Measurements from ENCODE around the gene JUP. TPM values are rescaled to one million over a fixed set of nuclear protein-coding genes. Genes with fewer than 3 reads are reported as not detected.

The JUP gene
- total and polyA plus RNA-seq, 10 donors, result 13.7 to 73.1 (median 33.5) TPM

- no peak for DNase-seq
- Histone ChIP-seq H3K27ac (peak overlapping the region; percentile 4 to 83 (median 46)), H3K9me3 (no peaks in the 10 kb centered on the region), H3K4me1 (peaks cover 11 to 84% (median 44%) of the 10 kb centered on the region in 6 donors), H3K4me3 (no peak overlapping the region), H3K36me3 (peaks cover 0 to 11% (median 1%) of the 10 kb centered on the region in 6 donors), H3K27me3 (replicated peaks in 1 of 7) (no peaks in the 10 kb centered on the region)
- intact Hi-C loops (cut with DNase I; ENCODE audit: low total_unique reads), result no loop called here
- TF ChIP-seq CTCF (IDR thresholded peaks at IDR 0.05 in 8 of 11, conservative IDR thresholded peaks at IDR 0.05 in 3 of 11) (no peak), POLR2A (IDR thresholded peaks at IDR 0.05) (no peak), POLR2AphosphoS5 (IDR thresholded peaks at IDR 0.05) (no peak)
- WGBS, 5 donors, result 70 to 88% (median 73%) methylated on average over 10 to 12 of the region's 12 CpGs
Measured at GRCh38 chr17:41775394-41776226, 10.9 kb downstream of the JUP start.

DNA sequence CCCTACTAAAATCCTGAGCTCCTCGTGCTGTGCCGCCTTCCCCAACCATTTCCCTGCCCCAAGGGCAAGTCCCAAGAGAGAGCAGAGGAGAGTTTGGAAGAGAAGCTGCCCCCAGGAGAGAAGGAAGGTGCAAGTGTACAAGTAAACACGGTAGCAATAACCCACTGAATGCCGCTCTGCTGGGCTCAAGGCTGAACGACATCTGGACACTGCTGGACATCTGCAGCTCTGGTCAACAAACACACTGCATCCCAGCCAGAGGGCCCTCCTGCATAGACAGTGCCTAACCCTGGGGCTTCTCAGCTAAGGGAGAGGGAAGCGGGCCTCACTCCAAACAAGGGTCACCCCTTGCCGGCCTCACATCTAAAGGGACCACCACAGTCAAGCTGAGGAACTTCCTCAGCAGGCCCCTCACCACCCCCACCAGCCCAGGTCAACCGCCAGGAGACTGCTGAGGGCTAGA, 12.7 kb downstream of the JUP start:
- H3K36me3 ChIP-seq, result peaks cover 0 to 29% (median 5%) of the 10 kb centered on the region in 6 donors
- DNase-seq, result no peak
- no peak for TF ChIP-seq CTCF (IDR thresholded peaks at IDR 0.05 in 8 of 11, conservative IDR thresholded peaks at IDR 0.05 in 3 of 11)
- no peak for TF ChIP-seq POLR2A (IDR thresholded peaks at IDR 0.05)
- TF ChIP-seq POLR2AphosphoS5 (IDR thresholded peaks at IDR 0.05), result no peak
- H3K9me3 ChIP-seq, result no peaks in the 10 kb centered on the region
- peaks cover 11 to 66% (median 35%) of the 10 kb centered on the region in 6 donors for H3K4me1 ChIP-seq
- intact Hi-C loops (cut with DNase I; ENCODE audit: low total_unique reads), result no loop called here
- H3K4me3 ChIP-seq, result no peak overlapping the region
- H3K27me3 ChIP-seq (replicated peaks in 1 of 7), result no peaks in the 10 kb centered on the region
- WGBS, 5 donors, result 66 to 72% (median 69%) methylated on average over 8 of the region's 8 CpGs
- peak overlapping the region in 2 of 8 donors; percentile 15 to 78 for H3K27ac ChIP-seq

GRCh38 chr17:41773190-41773588, 13.3 kb downstream of the JUP start:
- Histone ChIP-seq H3K27me3 (replicated peaks in 1 of 7) (no peaks in the 10 kb centered on the region), H3K4me1 (peaks cover 11 to 60% (median 31%) of the 10 kb centered on the region in 6 donors), H3K9me3 (no peaks in the 10 kb centered on the region), H3K27ac (peak overlapping the region in 2 of 8 donors; percentile 15 to 78), H3K36me3 (peaks cover 0 to 35% (median 7%) of the 10 kb centered on the region in 6 donors), H3K4me3 (no peak overlapping the region)
- intact Hi-C loops (cut with DNase I; ENCODE audit: low total_unique reads), result no loop called here
- no peak for DNase-seq
- WGBS, 5 donors, result 37 to 71% (median 61%) methylated on average over 2 to 12 of the region's 12 CpGs
- TF ChIP-seq CTCF (IDR thresholded peaks at IDR 0.05 in 8 of 11, conservative IDR thresholded peaks at IDR 0.05 in 3 of 11) (no peak), POLR2AphosphoS5 (IDR thresholded peaks at IDR 0.05) (no peak), POLR2A (IDR thresholded peaks at IDR 0.05) (no peak)

DNA sequence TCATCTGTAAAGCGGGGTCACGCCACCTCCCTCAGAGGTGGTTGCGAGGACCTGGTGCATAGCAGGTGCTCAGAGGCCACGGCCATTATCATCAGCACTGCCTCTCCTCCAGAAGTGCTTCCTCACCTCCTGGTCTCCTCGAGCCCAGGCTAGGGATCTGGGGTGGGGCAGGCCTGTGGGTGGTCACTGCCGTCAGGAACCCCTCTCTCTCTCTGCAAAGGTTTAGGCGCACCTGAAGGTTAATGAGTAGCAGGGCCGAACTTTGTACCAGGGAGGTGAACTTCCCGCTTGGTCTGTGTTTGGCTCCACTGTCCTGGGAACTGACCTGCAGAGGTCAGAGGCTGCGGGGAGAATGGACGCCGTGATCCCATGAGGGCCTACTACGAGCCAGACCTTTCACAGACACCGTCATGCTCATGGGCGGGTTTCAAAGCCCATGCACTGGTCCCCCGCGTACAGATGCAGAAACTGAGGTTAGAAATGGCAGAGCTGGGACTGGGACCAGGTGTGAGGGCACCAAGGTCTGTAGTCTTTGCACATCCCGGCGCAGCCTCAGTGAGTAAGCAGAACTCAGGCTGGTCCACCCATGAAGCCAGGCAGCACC, 13.8 kb downstream of the JUP start:
- Histone ChIP-seq H3K27ac (peak overlapping the region in 1 of 8 donors; percentile 78), H3K36me3 (peaks cover 0 to 40% (median 11%) of the 10 kb centered on the region in 6 donors), H3K27me3 (replicated peaks in 1 of 7) (no peaks in the 10 kb centered on the region), H3K9me3 (no peaks in the 10 kb centered on the region), H3K4me3 (no peak overlapping the region), H3K4me1 (peaks cover 11 to 55% (median 28%) of the 10 kb centered on the region in 6 donors)
- TF ChIP-seq POLR2AphosphoS5 (IDR thresholded peaks at IDR 0.05), result no peak
- TF ChIP-seq POLR2A (IDR thresholded peaks at IDR 0.05), result no peak
- TF ChIP-seq CTCF (IDR thresholded peaks at IDR 0.05 in 8 of 11, conservative IDR thresholded peaks at IDR 0.05 in 3 of 11), result no peak
- DNase-seq, result no peak
- intact Hi-C loops (cut with DNase I; ENCODE audit: low total_unique reads), result no loop called here
- WGBS, 5 donors, result 90 to 94% (median 92%) methylated on average over 19 of the region's 19 CpGs; no CpG with 5 or more reads in 1 of the 5 donors
